GM12878 (cell line): ENCODE data around the gene NLE1. TPM values are rescaled to one million over a fixed set of nuclear protein-coding genes. Genes with fewer than 3 reads are reported as not detected.

Experiments
- ATAC-seq: fragments of 200-7000 bp; cut with Tn5 transposase; 3 replicates; pipeline ENCODE4 v1.9.1; 2020; ENCODE audit warnings: mild to moderate bottlenecking, moderate library complexity
- Bru-seq: library from RNA; stranded (reverse); fragments of 400-500 nt; gene quantifications from one replicate; lab custom pipeline; 2021; lab: Mats Ljungman, UMichigan
- BruChase-seq, 2 experiments: library from RNA; stranded (reverse); fragments of 400-500 nt; gene quantifications; one replicate each; lab custom pipeline; 2021; lab: Mats Ljungman, UMichigan
- BruUV-seq: library from RNA; stranded (reverse); fragments of 400-500 nt; replicated peaks from 2 replicates; lab custom pipeline; 2021; lab: Mats Ljungman, UMichigan
- CTCF ChIA-PET: fragments of 300-600 bp; sonication (Branson Sonifier 250); formaldehyde crosslinking; extraction: SDS; loops from one replicate; lab custom pipeline; 2021; ENCODE audit warnings: inconsistent platforms; lab: Yijun Ruan, JAX
- POLR2A ChIA-PET: fragments of 350-600 bp; formaldehyde crosslinking; extraction: SDS; loops from one replicate; lab custom pipeline; 2021; ENCODE audit warnings: inconsistent platforms; lab: Charles Lee
- RAD21 ChIA-PET: fragments of 300-600 bp; sonication (Branson Sonifier 250); formaldehyde crosslinking; loops from one replicate; lab custom pipeline; 2023; ENCODE audit warnings: antibody characterized with exemption; ENCODE audit not compliant: unreplicated experiment; lab: Charles Lee
- SMC1A ChIA-PET: fragments of 300-600 bp; sonication (Branson Sonifier 250); formaldehyde crosslinking; loops from one replicate; lab custom pipeline; 2023; ENCODE audit not compliant: unreplicated experiment, uncharacterized antibody; lab: Charles Lee
- DNase-seq: peaks from one replicate; pipeline ENCODE4 v3.0.0-alpha.2; 2011; ENCODE audit warnings: low read depth, low spot score
- FAIRE-seq: peaks from 3 replicates; lab custom pipeline; 2011; peaks lifted over from hg19 to GRCh38; lab: Jason Lieb, UNC
- H2AFZ ChIP-seq: 2 replicates; pipeline ENCODE4 v1.6.0; 2011; ENCODE audit warnings: low read depth, low read length, control low read depth; ENCODE audit not compliant: control insufficient read depth
- H3K27ac ChIP-seq: 2 replicates; pipeline ENCODE4 v1.5.1; 2011; ENCODE audit warnings: control low read depth; ENCODE audit not compliant: control insufficient read depth, insufficient read depth
- H3K27me3 ChIP-seq, 2 experiments: replicated peaks in 1 of 2; 2 replicates each; pipeline versions ENCODE4 v1.6.0 to v1.6.1; 2011; ENCODE audit warnings: low read length in 1 of 2; ENCODE audit not compliant: control insufficient read depth in 2 of 2, insufficient read depth in 2 of 2
- H3K36me3 ChIP-seq, 2 experiments: 2 replicates each; pipeline ENCODE4 v1.5.1; 2011; ENCODE audit warnings: low read length in 1 of 2; ENCODE audit not compliant: control insufficient read depth in 2 of 2, insufficient read depth in 2 of 2
- H3K4me1 ChIP-seq: 2 replicates; pipeline ENCODE4 v1.6.1; 2011; ENCODE audit warnings: mild to moderate bottlenecking, low read length, moderate library complexity, mixed read lengths; ENCODE audit not compliant: control insufficient read depth, insufficient read depth
- H3K4me2 ChIP-seq: 2 replicates; pipeline ENCODE4 v1.6.0; 2011; ENCODE audit warnings: control low read depth; ENCODE audit not compliant: control insufficient read depth, insufficient read depth
- H3K4me3 ChIP-seq: fragments of 200-600 bp; sonication (generic); 2 replicates; pipeline ENCODE4 v1.5.1; 2016
- H3K79me2 ChIP-seq: 2 replicates; pipeline ENCODE4 v1.6.0; 2011; ENCODE audit warnings: low read length; ENCODE audit not compliant: control insufficient read depth, insufficient read depth
- H3K9ac ChIP-seq: 2 replicates; pipeline ENCODE4 v1.8.0; 2011; ENCODE audit warnings: low read length, control low read depth, mixed read lengths; ENCODE audit not compliant: control insufficient read depth, insufficient read depth
- H3K9me3 ChIP-seq: replicated peaks from 3 replicates; pipeline ENCODE4 v1.5.1; 2011; ENCODE audit warnings: mild to moderate bottlenecking, low read length; ENCODE audit not compliant: control insufficient read depth, insufficient read depth
- H4K20me1 ChIP-seq: 2 replicates; pipeline ENCODE4 v1.6.0; 2011; ENCODE audit not compliant: control insufficient read depth, insufficient read depth
- BCL11A ChIP-seq: IDR thresholded peaks from 2 replicates; pipeline ENCODE4 v1.6.1; 2011; ENCODE audit warnings: low read depth, low read length
- CREB1 ChIP-seq: IDR thresholded peaks from 2 replicates; pipeline ENCODE4 v1.6.1; 2012; ENCODE audit warnings: low read depth, mild to moderate bottlenecking, inconsistent platforms
- CREM ChIP-seq: IDR thresholded peaks from 2 replicates; pipeline ENCODE4 v1.6.1; 2014; ENCODE audit warnings: antibody characterized with exemption, low read depth
- EED ChIP-seq: sonication (generic); IDR thresholded peaks from 2 replicates; pipeline ENCODE4 v1.6.1; 2016; ENCODE audit warnings: antibody characterized with exemption, low read depth
- ETV6 ChIP-seq, 2 experiments: fragments of 450-650 bp in 1 of 2; IDR thresholded peaks in 1 of 2; conservative IDR thresholded peaks in 1 of 2; 2 replicates each; pipeline ENCODE4 v1.6.1; 2014; ENCODE audit warnings: antibody characterized with exemption in 1 of 2, borderline replicate concordance in 1 of 2, low read depth in 1 of 2, mild to moderate bottlenecking in 1 of 2, moderate library complexity in 1 of 2
- GATAD2B ChIP-seq: fragments of 450-650 bp; conservative IDR thresholded peaks from 2 replicates; pipeline ENCODE4 v1.6.1; 2017; ENCODE audit warnings: low read depth, mild to moderate bottlenecking, moderate library complexity
- IKZF2 ChIP-seq, 2 experiments: fragments of 450-650 bp; IDR thresholded peaks; 2 replicates each; pipeline ENCODE4 v1.6.1; 2017; ENCODE audit warnings: mild to moderate bottlenecking in 2 of 2, moderate library complexity in 2 of 2
- IRF4 ChIP-seq: IDR thresholded peaks from 2 replicates; pipeline ENCODE4 v1.6.1; 2011; ENCODE audit warnings: low read depth, low read length
- LARP7 ChIP-seq: fragments of 450-650 bp; IDR thresholded peaks from 2 replicates; pipeline ENCODE4 v1.6.1; 2017; ENCODE audit warnings: mild to moderate bottlenecking
- NFYB ChIP-seq: IDR thresholded peaks from 2 replicates; pipeline ENCODE4 v1.6.1; 2011; ENCODE audit warnings: low read depth, mild to moderate bottlenecking, low read length, improper control_type of control experiment, moderate library complexity; ENCODE audit not compliant: insufficient read depth
- NR2C1 ChIP-seq: fragments of 450-650 bp; IDR thresholded peaks from 2 replicates; pipeline ENCODE4 v1.6.1; 2017; ENCODE audit warnings: antibody characterized with exemption, mild to moderate bottlenecking, moderate library complexity
- POLR2AphosphoS5 ChIP-seq: IDR thresholded peaks from 2 replicates; pipeline ENCODE4 v1.6.1; 2011; ENCODE audit warnings: mild to moderate bottlenecking, low read length, inconsistent platforms
- RB1 ChIP-seq: fragments of 450-650 bp; formaldehyde crosslinking; IDR thresholded peaks from 2 replicates; pipeline ENCODE4 v1.6.1; 2017; ENCODE audit warnings: mild to moderate bottlenecking, borderline replicate concordance
- RELA ChIP-seq: fragments of 450-650 bp; IDR thresholded peaks from 2 replicates; pipeline ENCODE4 v1.8.0; 2014; ENCODE audit warnings: borderline replicate concordance; ENCODE audit not compliant: partially characterized antibody
- SIX5 ChIP-seq: IDR thresholded peaks from 2 replicates; pipeline ENCODE4 v1.6.1; 2011; ENCODE audit warnings: mild to moderate bottlenecking, low read depth, low read length, moderate library complexity; ENCODE audit not compliant: severe bottlenecking
- SMAD5 ChIP-seq: IDR thresholded peaks from 2 replicates; pipeline ENCODE4 v1.6.1; 2016; ENCODE audit warnings: antibody characterized with exemption, low read depth
- SP1 ChIP-seq: IDR thresholded peaks from one replicate; pipeline ENCODE4 v1.6.1; 2011; ENCODE audit warnings: low read depth, low read length
- SUZ12 ChIP-seq: fragments of 200-600 bp; sonication (generic); IDR thresholded peaks from one replicate; pipeline ENCODE4 v1.6.1; 2018; ENCODE audit warnings: antibody characterized with exemption, mild to moderate bottlenecking; ENCODE audit not compliant: unreplicated experiment
- ZNF384 ChIP-seq: IDR thresholded peaks from 2 replicates; pipeline ENCODE4 v1.6.1; 2012; ENCODE audit warnings: low read depth, mild to moderate bottlenecking, low read length, improper control_type of control experiment, borderline replicate concordance
- ZNF622 ChIP-seq: fragments of 450-650 bp; IDR thresholded peaks from 2 replicates; pipeline ENCODE4 v1.6.1; 2017; ENCODE audit warnings: mild to moderate bottlenecking, inconsistent platforms
- WGBS: methylation state at CpG from one replicate; pipeline ENCODE4 v1.1.6; 2016; ENCODE audit warnings: low lambda C conversion rate; ENCODE audit not compliant: insufficient replicate concordance, insufficient coverage; ENCODE audit errors: missing lambda C conversion rate; 5-methylcytosine and 5-hydroxymethylcytosine counted together
- in situ Hi-C: fragments of 300-500 bp; cut with MboI; formaldehyde crosslinking; loops from 9 replicates; pipeline ENCODE4 v1.14.3; 2018; ENCODE audit warnings: mixed read lengths
- intact Hi-C: fragments of 100-400 bp; cut with micrococcal nuclease; formaldehyde crosslinking; loops from one replicate; pipeline ENCODE4 v1.14.2; 2022; ENCODE audit not compliant: unreplicated experiment
- long read RNA-seq, 2 experiments: library from polyadenylated mRNA; unstranded; transcript quantifications; one replicate each; pipeline ENCODE4 v2.0.0, GENCODE V29; 2019 to 2020
- polyA minus RNA-seq, 3 experiments: library from RNA; depleted of rRNA, polyadenylated mRNA; stranded (reverse); fragments of >200 nt; gene quantifications; 2 replicates each; pipeline ENCODE4 v1.2.3, GENCODE V29; 2011
- polyA plus RNA-seq, 11 experiments: library from polyadenylated mRNA; depleted of rRNA in 4 of 11; unstranded in 6 of 11; stranded (reverse) in 5 of 11; fragments of >200 nt; fragmentation: Nextera tagmentation in 4 of 11; fragmentation: Illumina TruSeq in 1 of 11; extraction: Ambion mirVana in 4 of 11; extraction: Trizol in 1 of 11; gene quantifications; 1 replicate in 1 of 11; 2 replicates in 10 of 11; pipeline versions ENCODE4 v1.2.1 to v1.2.3, GENCODE V29; 2011 to 2016; ENCODE audit warnings: inconsistent platforms in 2 of 11, missing spikeins in 2 of 11, low read depth in 1 of 11
- total RNA-seq, 4 experiments: library from RNA; depleted of rRNA in 3 of 4; stranded (reverse); fragments of >200 nt in 3 of 4; fragmentation: Illumina TruSeq in 1 of 4; extraction: Trizol in 1 of 4; gene quantifications; 2 replicates each; pipeline versions ENCODE4 v1.2.1 to v1.2.3, GENCODE V29; 2013 to 2021

Gene NLE1
- total RNA-seq (2013; cell fraction: nucleolus; rRNA removed) = 32.2 and 38.7 TPM in 2 replicates
- total RNA-seq (2014; rRNA removed) = 30.6 and 33.0 TPM in 2 replicates
- 17.9 and 18.3 TPM in 2 replicates for total RNA-seq (2014; rRNA removed; fragmentation: Illumina TruSeq; extraction: Trizol)
- 33.5 and 39.1 TPM in 2 replicates for total RNA-seq (2021)
- 6.2 TPM for polyA plus RNA-seq (2011; ENCODE audit: low read depth)
- polyA plus RNA-seq (2011; rRNA removed) = 9.8 and 17.3 TPM in 2 replicates
- 28.5 and 41.6 TPM in 2 replicates for polyA plus RNA-seq (2011; cell fraction: cytosol; rRNA removed)
- polyA plus RNA-seq (2011; cell fraction: nucleus; rRNA removed) = 44.7 and 56.2 TPM in 2 replicates
- 14.8 and 16.9 TPM in 2 replicates for polyA plus RNA-seq (2012)
- 8.0 and 13.6 TPM in 2 replicates for polyA plus RNA-seq (2014; fragmentation: Illumina TruSeq; extraction: Trizol)
- 1 to 10 TPM; 2.4 to 5.5 TPM for polyA plus RNA-seq (2014; fragmentation: Nextera tagmentation; extraction: Ambion mirVana)
- 27.2 and 33.3 TPM in 2 replicates for polyA plus RNA-seq (2014; rRNA removed)
- polyA plus RNA-seq (2016; fragmentation: Nextera tagmentation; extraction: Ambion mirVana) = 10 to 100 TPM; 17.2 to 17.9 TPM
- 24.7 and 36.7 TPM in 2 replicates for polyA minus RNA-seq (2011; rRNA and poly(A)+ RNA removed)
- polyA minus RNA-seq (2011; cell fraction: cytosol; rRNA and poly(A)+ RNA removed) = 5.9 and 6.2 TPM in 2 replicates
- polyA minus RNA-seq (2011; cell fraction: nucleus; rRNA and poly(A)+ RNA removed) = 18.6 and 28.9 TPM in 2 replicates
- percentile 69 among the genes with signal in this experiment for Bru-seq, nascent RNA
- BruChase-seq, experiment 1, labeled RNA remaining after a 6-hour chase = percentile 57 among the genes with signal in this experiment
- BruChase-seq, experiment 2, labeled RNA remaining after a 2-hour chase = percentile 64 among the genes with signal in this experiment
- long read RNA-seq, experiment 1, full-length matches to known transcripts = 19 of 24 reads
- long read RNA-seq, experiment 1, partial matches to known transcripts = 0 of 24 reads
- long read RNA-seq, experiment 1, other reads (novel, unspliced or antisense) = 5 of 24 reads
- long read RNA-seq, experiment 2, transcript NLE1-202 (13 exons, 2,588 nt) = major isoform, 18 of 23 reads
- long read RNA-seq, experiment 2, partial matches to known transcripts = 2 of 23 reads
- long read RNA-seq, experiment 2, other reads (novel, unspliced or antisense) = 3 of 23 reads

GRCh38 chr17:35141681-35142466 is at the start of gene NLE1:
Gene NLE1 (minus strand): TSS chr17:35142303. CDS start chr17:35142275, 28 bp downstream.
- CTCF ChIA-PET = interaction anchor here (0.7 to 3.5 kb wide), 5 partner anchors 23 to 599 kb away, joined by 3 to 18 read pairs (median 3); partner anchors contain the start of gene RAD51D
- Histone ChIP-seq H3K9ac (peak within 1 kb of the TSS; percentile 87), H4K20me1 (no peaks in the 10 kb centered on the region), H3K27ac (peak within 1 kb of the TSS; percentile 86), H3K79me2 (peaks cover 24% of the 10 kb centered on the region), H3K4me3 (peak within 1 kb of the TSS; percentile 98), H3K27me3 (no peaks in the 10 kb centered on the region), H3K36me3 (peaks cover 8 to 9% of the 10 kb centered on the region in 2 experiments; a peak in 3 of 4 replicates), H3K4me2 (peak within 1 kb of the TSS; percentile 83), H3K4me1 (no peaks in the 10 kb centered on the region), H2AFZ (peak within 1 kb of the TSS; percentile 86), H3K9me3 (no peaks in the 10 kb centered on the region)
- RAD21 ChIA-PET = interaction anchor here (1.1 to 1.2 kb wide), 2 partner anchors 113 to 606 kb away, joined by 3 read pairs; no protein-coding TSS in a partner anchor
- 1% methylated on average over 44 of the region's 65 CpGs for WGBS
- POLR2A ChIA-PET = no interaction called here
- FAIRE-seq (no peak), DNase-seq (peak; percentile 36), ATAC-seq (peak; percentile 95)
- TSS peak; percentile 80 for BruUV-seq
- intact Hi-C loops = loop anchor here (10.0 kb wide), 1 partner anchor 393 kb away; the partner anchor contains the start of gene SLFN12L
- SMC1A ChIA-PET = interaction anchor here (0.6 to 1.8 kb wide), 3 partner anchors 26 to 696 kb away, joined by 3 to 5 read pairs (median 4); no protein-coding TSS in a partner anchor
- in situ Hi-C loops = no loop called here
- TF ChIP-seq POLR2AphosphoS5 = peak; percentile 53; the same call in 1 of the 2 replicates
- no peak for TF ChIP-seq ZNF384
- TF ChIP-seq ETV6 (conservative IDR thresholded peaks at IDR 0.05 in 1 of 2, IDR thresholded peaks at IDR 0.05 in 1 of 2; ENCODE audit: borderline replicate concordance in 1 of 2, low read depth in 1 of 2) = peak in 1 of 2 experiments; percentile 55; a peak in 2 of 4 replicates
- peak; percentile 63 for TF ChIP-seq SP1
- TF ChIP-seq GATAD2B = peak; percentile 80
- TF ChIP-seq SMAD5 = 0 out of 2 replicates have a peak, but pooled peaks have one; percentile 28
- TF ChIP-seq LARP7 = peak; percentile 84
- peak; percentile 58 for TF ChIP-seq CREM
- TF ChIP-seq EED = peak; percentile 32; the same call in 1 of the 2 replicates
- TF ChIP-seq NFYB = no peak
- TF ChIP-seq RELA = peak; percentile 0
- peak in 1 of 2 experiments; percentile 41; a peak in 1 of 4 replicates for TF ChIP-seq IKZF2 (IDR thresholded peaks at IDR 0.05)
- TF ChIP-seq SIX5 = no peak
- no peak for TF ChIP-seq ZNF622
- peak; percentile 45; the same call in 1 of the 2 replicates for TF ChIP-seq NR2C1
- peak; percentile 75 for TF ChIP-seq CREB1
- TF ChIP-seq BCL11A = no peak
- TF ChIP-seq SUZ12 = no peak
- TF ChIP-seq RB1 = peak; percentile 79; the same call in 1 of the 2 replicates
- 0 out of 2 replicates have a peak, but pooled peaks have one; percentile 17 for TF ChIP-seq IRF4
